OCI-LY3 (cell line): ENCODE results near the gene APLF.

Experiments used
- CTCF ChIP-seq: fragments of 200-600, 300-600 bp; sonication (generic); IDR thresholded peaks from 2 replicates; pipeline ENCODE4 v1.5.1; 2014; ENCODE audit warnings: antibody characterized with exemption, low read length, low read depth
- EZH2phosphoT487 ChIP-seq: fragments of 200-600 bp; shearing (Covaris generic); IDR thresholded peaks from 2 replicates; pipeline ENCODE4 v1.6.1; 2018; ENCODE audit warnings: antibody characterized with exemption, mixed run types, low read depth

- no peak for TF ChIP-seq CTCF
- no peak for TF ChIP-seq EZH2phosphoT487
Observed at GRCh38 chr2:68441994-68442322, 25.4 kb upstream of the APLF start.
